ENCODE results near the gene CACYBP.
"Not testable (repeated sequence)": the region's sequence is repeated elsewhere in the genome, so short reads cannot be mapped to it uniquely, and the experiment has no call there.

The CACYBP gene

DNA sequence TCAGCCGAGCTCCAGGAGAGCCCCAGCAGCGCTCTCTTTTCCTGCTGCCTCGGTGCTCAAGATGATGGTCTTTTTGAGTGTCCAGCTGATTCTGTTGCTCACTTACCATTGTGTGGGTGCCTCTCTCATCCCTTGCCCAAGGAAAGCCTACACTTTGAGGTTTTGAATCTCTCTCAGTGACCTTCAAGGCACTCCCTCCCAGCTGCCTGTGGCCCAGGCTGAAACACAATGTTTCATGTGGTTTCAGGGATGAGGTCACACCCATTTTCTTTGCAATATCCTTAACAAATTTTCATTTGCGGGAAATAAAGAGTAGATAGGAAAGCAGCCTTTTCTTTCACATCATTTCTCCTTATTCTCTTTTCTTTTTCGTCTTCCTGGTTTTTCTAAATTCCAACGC lies 36.1 kb downstream of the CACYBP start:
- H3K27me3 ChIP-seq (replicated peaks; ENCODE audit: control insufficient read depth, insufficient read depth, low read length, poor library complexity, severe bottlenecking), result no peaks in the 10 kb centered on the region
- H3K4me1 ChIP-seq (ENCODE audit: control insufficient read depth, insufficient read depth, low read length, poor library complexity, severe bottlenecking), result no peaks in the 10 kb centered on the region
- no peak for DNase-seq
- no peaks in the 10 kb centered on the region for H3K9me3 ChIP-seq (ENCODE audit: control insufficient read depth, low read length)
- H3K4me3 ChIP-seq (ENCODE audit: insufficient read depth, low read depth, low read length, poor library complexity, severe bottlenecking), result no peak overlapping the region
- no peaks in the 10 kb centered on the region for H3K36me3 ChIP-seq (ENCODE audit: control insufficient read depth, insufficient read depth, low read length)
- no peak overlapping the region for H3K27ac ChIP-seq (ENCODE audit: insufficient read depth, low read length, poor library complexity, severe bottlenecking)

GRCh38 chr1:175036476-175036875 lies 36.7 kb downstream of the CACYBP start:
- Histone ChIP-seq H3K9me3 (ENCODE audit: control insufficient read depth, low read length) (no peaks in the 10 kb centered on the region), H3K4me3 (ENCODE audit: insufficient read depth, low read depth, low read length, poor library complexity, severe bottlenecking) (no peak overlapping the region), H3K4me1 (ENCODE audit: control insufficient read depth, insufficient read depth, low read length, poor library complexity, severe bottlenecking) (no peaks in the 10 kb centered on the region), H3K27ac (ENCODE audit: insufficient read depth, low read length, poor library complexity, severe bottlenecking) (no peak overlapping the region), H3K36me3 (ENCODE audit: control insufficient read depth, insufficient read depth, low read length) (no peaks in the 10 kb centered on the region), H3K27me3 (replicated peaks; ENCODE audit: control insufficient read depth, insufficient read depth, low read length, poor library complexity, severe bottlenecking) (no peaks in the 10 kb centered on the region)
- DNase-seq, result no peak

GRCh38 chr1:175037416-175037815 lies 37.7 kb downstream of the CACYBP start:
- Histone ChIP-seq H3K27ac (ENCODE audit: insufficient read depth, low read length, poor library complexity, severe bottlenecking) (no peak overlapping the region), H3K27me3 (replicated peaks; ENCODE audit: control insufficient read depth, insufficient read depth, low read length, poor library complexity, severe bottlenecking) (no peaks in the 10 kb centered on the region), H3K4me1 (ENCODE audit: control insufficient read depth, insufficient read depth, low read length, poor library complexity, severe bottlenecking) (no peaks in the 10 kb centered on the region), H3K4me3 (ENCODE audit: insufficient read depth, low read depth, low read length, poor library complexity, severe bottlenecking) (no peak overlapping the region), H3K9me3 (ENCODE audit: control insufficient read depth, low read length) (no peaks in the 10 kb centered on the region), H3K36me3 (ENCODE audit: control insufficient read depth, insufficient read depth, low read length) (no peaks in the 10 kb centered on the region)
- no peak for DNase-seq

DNA sequence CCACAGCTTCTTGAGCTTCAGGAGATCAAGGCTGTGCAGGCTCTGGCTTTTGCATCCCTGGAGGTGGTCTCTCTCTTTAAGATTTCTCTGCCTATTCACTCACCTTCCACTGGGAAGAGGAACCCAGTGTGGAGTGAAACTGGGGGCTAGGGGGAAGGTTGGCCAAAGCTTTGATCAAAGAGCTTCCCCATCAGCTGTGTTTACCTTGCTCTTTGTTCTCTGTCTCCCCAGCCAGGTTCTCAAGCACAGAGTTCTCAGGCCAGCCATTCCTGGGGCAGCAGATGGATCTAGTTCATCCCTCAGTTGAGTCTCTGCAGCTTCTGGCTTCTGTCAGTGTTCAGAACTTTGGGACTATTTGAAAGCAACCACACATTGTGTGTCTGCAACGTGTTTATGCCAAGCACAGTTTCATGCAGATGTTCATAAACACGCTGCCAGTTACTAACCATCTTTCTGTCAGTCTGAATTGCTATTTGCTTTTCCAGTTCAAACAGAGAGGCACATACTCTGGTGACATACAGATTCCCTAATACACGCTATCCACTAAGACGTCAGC lies 40.7 kb downstream of the CACYBP start:
- Histone ChIP-seq H3K4me1 (ENCODE audit: control insufficient read depth, insufficient read depth, low read length, poor library complexity, severe bottlenecking) (no peaks in the 10 kb centered on the region), H3K36me3 (ENCODE audit: control insufficient read depth, insufficient read depth, low read length) (no peaks in the 10 kb centered on the region)
- no peak for DNase-seq

DNA sequence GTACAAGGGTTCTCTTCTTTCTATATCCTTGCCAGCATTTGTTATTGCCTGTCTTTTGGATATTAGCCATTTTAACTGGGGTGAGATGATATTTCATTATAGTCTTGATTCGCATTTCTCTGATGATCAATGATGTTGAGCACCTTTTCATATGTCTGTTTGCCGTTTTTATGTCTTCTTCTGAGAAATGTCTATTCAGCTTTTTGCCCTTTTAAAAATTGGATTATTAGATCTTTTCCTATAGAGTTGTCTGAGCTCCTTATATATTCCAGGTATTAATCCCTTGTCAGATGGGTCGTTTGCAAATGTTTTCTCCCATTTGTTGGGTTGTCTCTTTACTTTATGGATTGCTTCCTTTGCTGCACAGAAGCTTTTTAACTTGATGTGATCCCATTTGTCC lies 42.9 kb downstream of the CACYBP start:
- Histone ChIP-seq H3K4me3 (ENCODE audit: insufficient read depth, low read depth, low read length, poor library complexity, severe bottlenecking) (no peak overlapping the region), H3K4me1 (ENCODE audit: control insufficient read depth, insufficient read depth, low read length, poor library complexity, severe bottlenecking) (no peaks in the 10 kb centered on the region)
- DNase-seq, result no peak

More for the DNA sequence above, 40.7 kb downstream of the CACYBP start:
- H3K9me3 ChIP-seq (ENCODE audit: control insufficient read depth, low read length), result no peaks in the 10 kb centered on the region
- H3K27ac ChIP-seq (ENCODE audit: insufficient read depth, low read length, poor library complexity, severe bottlenecking), result no peak overlapping the region
- H3K4me3 ChIP-seq (ENCODE audit: insufficient read depth, low read depth, low read length, poor library complexity, severe bottlenecking), result no peak overlapping the region
- no peaks in the 10 kb centered on the region for H3K27me3 ChIP-seq (replicated peaks; ENCODE audit: control insufficient read depth, insufficient read depth, low read length, poor library complexity, severe bottlenecking)

GRCh38 chr1:175043824-175044223 lies 44.1 kb downstream of the CACYBP start:
- Histone ChIP-seq H3K4me1 (ENCODE audit: control insufficient read depth, insufficient read depth, low read length, poor library complexity, severe bottlenecking) (no peaks in the 10 kb centered on the region), H3K27ac (ENCODE audit: insufficient read depth, low read length, poor library complexity, severe bottlenecking) (no peak overlapping the region), H3K9me3 (ENCODE audit: control insufficient read depth, low read length) (no peaks in the 10 kb centered on the region), H3K27me3 (replicated peaks; ENCODE audit: control insufficient read depth, insufficient read depth, low read length, poor library complexity, severe bottlenecking) (no peaks in the 10 kb centered on the region), H3K4me3 (ENCODE audit: insufficient read depth, low read depth, low read length, poor library complexity, severe bottlenecking) (no peak overlapping the region), H3K36me3 (ENCODE audit: control insufficient read depth, insufficient read depth, low read length) (no peaks in the 10 kb centered on the region)
- DNase-seq, result no peak

More for the DNA sequence above, 42.9 kb downstream of the CACYBP start:
- no peaks in the 10 kb centered on the region for H3K27me3 ChIP-seq (replicated peaks; ENCODE audit: control insufficient read depth, insufficient read depth, low read length, poor library complexity, severe bottlenecking)
- H3K36me3 ChIP-seq (ENCODE audit: control insufficient read depth, insufficient read depth, low read length), result no peaks in the 10 kb centered on the region
- H3K27ac ChIP-seq (ENCODE audit: insufficient read depth, low read length, poor library complexity, severe bottlenecking), result no peak overlapping the region
- H3K9me3 ChIP-seq (ENCODE audit: control insufficient read depth, low read length), result no peaks in the 10 kb centered on the region

GRCh38 chr1:175044591-175044990 lies 44.8 kb downstream of the CACYBP start:
- not testable (repeated sequence) for H3K4me3 ChIP-seq (ENCODE audit: insufficient read depth, low read depth, low read length, poor library complexity, severe bottlenecking); H3K4me1 ChIP-seq (ENCODE audit: control insufficient read depth, insufficient read depth, low read length, poor library complexity, severe bottlenecking); H3K36me3 ChIP-seq (ENCODE audit: control insufficient read depth, insufficient read depth, low read length); H3K27me3 ChIP-seq (replicated peaks; ENCODE audit: control insufficient read depth, insufficient read depth, low read length, poor library complexity, severe bottlenecking); DNase-seq; H3K27ac ChIP-seq (ENCODE audit: insufficient read depth, low read length, poor library complexity, severe bottlenecking); H3K9me3 ChIP-seq (ENCODE audit: control insufficient read depth, low read length)

- DNase-seq, result no peak
- Histone ChIP-seq H3K27me3 (replicated peaks; ENCODE audit: control insufficient read depth, insufficient read depth, low read length, poor library complexity, severe bottlenecking) (no peaks in the 10 kb centered on the region), H3K27ac (ENCODE audit: insufficient read depth, low read length, poor library complexity, severe bottlenecking) (no peak overlapping the region), H3K4me3 (ENCODE audit: insufficient read depth, low read depth, low read length, poor library complexity, severe bottlenecking) (no peak overlapping the region), H3K9me3 (ENCODE audit: control insufficient read depth, low read length) (no peaks in the 10 kb centered on the region), H3K36me3 (ENCODE audit: control insufficient read depth, insufficient read depth, low read length) (no peaks in the 10 kb centered on the region), H3K4me1 (ENCODE audit: control insufficient read depth, insufficient read depth, low read length, poor library complexity, severe bottlenecking) (no peaks in the 10 kb centered on the region)
Observed at GRCh38 chr1:175045097-175045496, 45.4 kb downstream of the CACYBP start.

- H3K27ac ChIP-seq (ENCODE audit: insufficient read depth, low read length, poor library complexity, severe bottlenecking), result no peak overlapping the region
- H3K9me3 ChIP-seq (ENCODE audit: control insufficient read depth, low read length), result no peaks in the 10 kb centered on the region
- no peaks in the 10 kb centered on the region for H3K36me3 ChIP-seq (ENCODE audit: control insufficient read depth, insufficient read depth, low read length)
- DNase-seq, result no peak
- no peaks in the 10 kb centered on the region for H3K27me3 ChIP-seq (replicated peaks; ENCODE audit: control insufficient read depth, insufficient read depth, low read length, poor library complexity, severe bottlenecking)
- H3K4me1 ChIP-seq (ENCODE audit: control insufficient read depth, insufficient read depth, low read length, poor library complexity, severe bottlenecking), result no peaks in the 10 kb centered on the region
- H3K4me3 ChIP-seq (ENCODE audit: insufficient read depth, low read depth, low read length, poor library complexity, severe bottlenecking), result no peak overlapping the region
Observed at GRCh38 chr1:175045519-175045918, 45.8 kb downstream of the CACYBP start.

- Histone ChIP-seq H3K4me3 (ENCODE audit: insufficient read depth, low read depth, low read length, poor library complexity, severe bottlenecking) (no peak overlapping the region), H3K9me3 (ENCODE audit: control insufficient read depth, low read length) (no peaks in the 10 kb centered on the region), H3K27me3 (replicated peaks; ENCODE audit: control insufficient read depth, insufficient read depth, low read length, poor library complexity, severe bottlenecking) (no peaks in the 10 kb centered on the region), H3K4me1 (ENCODE audit: control insufficient read depth, insufficient read depth, low read length, poor library complexity, severe bottlenecking) (no peaks in the 10 kb centered on the region), H3K27ac (ENCODE audit: insufficient read depth, low read length, poor library complexity, severe bottlenecking) (no peak overlapping the region), H3K36me3 (ENCODE audit: control insufficient read depth, insufficient read depth, low read length) (no peaks in the 10 kb centered on the region)
- no peak for DNase-seq
Observed at GRCh38 chr1:175050992-175051391, 51.2 kb downstream of the CACYBP start.

Data from effector memory CD4-positive, alpha-beta T cell (primary cell).